Muscle of leg (tissue), 11 donors: ENCODE data around the gene ESPN. TPM values are rescaled to one million over a fixed set of nuclear protein-coding genes. Genes with fewer than 3 reads are reported as not detected.

ENCODE experiments used
- DNase-seq: peaks from one replicate; pipeline ENCODE4 v3.0.0; 2013
- H3K27ac ChIP-seq: one replicate; pipeline ENCODE4 v1.5.1; 2013; ENCODE audit warnings: mild to moderate bottlenecking, low read length, control low read depth
- H3K27me3 ChIP-seq: one replicate; pipeline ENCODE4 v1.6.1; 2013; ENCODE audit warnings: low read length; ENCODE audit not compliant: control insufficient read depth, insufficient read depth
- H3K36me3 ChIP-seq: one replicate; pipeline ENCODE4 v1.6.1; 2013; ENCODE audit warnings: low read length; ENCODE audit not compliant: control insufficient read depth, insufficient read depth
- H3K4me1 ChIP-seq: one replicate; pipeline ENCODE4 v1.6.1; 2013; ENCODE audit warnings: low read length; ENCODE audit not compliant: control insufficient read depth, insufficient read depth
- H3K4me3 ChIP-seq: one replicate; pipeline ENCODE4 v1.5.1; 2013; ENCODE audit warnings: low read length, control low read depth
- H3K9me3 ChIP-seq: replicated peaks from 2 replicates; pipeline ENCODE4 v1.6.1; 2013; ENCODE audit warnings: low read depth, low read length; ENCODE audit not compliant: control insufficient read depth
- WGBS: methylation state at CpG from one replicate; pipeline ENCODE4 v1.1.5; 2013; ENCODE audit warnings: missing lambda C conversion rate; ENCODE audit not compliant: insufficient coverage; 5-methylcytosine and 5-hydroxymethylcytosine counted together
- polyA plus RNA-seq, 8 donors: library from polyadenylated mRNA; unstranded; fragments of 120-200 nt; gene quantifications; one replicate each; pipeline versions ENCODE4 v1.2.1 to v1.2.3, GENCODE V29; 2013; ENCODE audit warnings: inconsistent platforms in 1 of 8, low replicate concordance in 1 of 8; ENCODE audit not compliant: insufficient read length in 8 of 8, insufficient read depth in 1 of 8
- total RNA-seq: library from RNA; stranded (reverse); fragments of 120-200 nt; gene quantifications from one replicate; pipeline ENCODE4 v1.2.4, GENCODE V29; 2013

Gene ESPN
- total and polyA plus RNA-seq, 9 donors: 0.22 to 14.3 (median 1.7) TPM

- Histone ChIP-seq H3K36me3 (peaks cover 31% of the 10 kb centered on the region), H3K27ac (no peak overlapping the region)
These were observed 41.0 kb downstream of the ESPN start for GRCh38 chr1:6465461-6466005.

GRCh38 chr1:6466023-6466422 is 41.4 kb downstream of the ESPN start, which contains the start of gene TNFRSF25:
Gene TNFRSF25 (minus strand): TSS chr1:6466173. CDS start chr1:6466107, 66 bp downstream.
- no peak within 1 kb of the TSS for H3K27ac ChIP-seq
- H3K4me1 ChIP-seq: peaks cover 4% of the 10 kb centered on the region
- no peak for DNase-seq
- peaks cover 32% of the 10 kb centered on the region for H3K27me3 ChIP-seq
- H3K36me3 ChIP-seq: peaks cover 31% of the 10 kb centered on the region
- H3K4me3 ChIP-seq: no peak within 1 kb of the TSS
- WGBS: 11% methylated on average over 43 of the region's 43 CpGs
- no peaks in the 10 kb centered on the region for H3K9me3 ChIP-seq

More at GRCh38 chr1:6465461-6466005, 41.0 kb downstream of the ESPN start:
- H3K9me3 ChIP-seq: no peaks in the 10 kb centered on the region
- H3K4me3 ChIP-seq: no peak overlapping the region
- WGBS: 38% methylated on average over 11 of the region's 21 CpGs
- DNase-seq: no peak
- H3K4me1 ChIP-seq: peaks cover 6% of the 10 kb centered on the region
- peaks cover 37% of the 10 kb centered on the region for H3K27me3 ChIP-seq

DNA sequence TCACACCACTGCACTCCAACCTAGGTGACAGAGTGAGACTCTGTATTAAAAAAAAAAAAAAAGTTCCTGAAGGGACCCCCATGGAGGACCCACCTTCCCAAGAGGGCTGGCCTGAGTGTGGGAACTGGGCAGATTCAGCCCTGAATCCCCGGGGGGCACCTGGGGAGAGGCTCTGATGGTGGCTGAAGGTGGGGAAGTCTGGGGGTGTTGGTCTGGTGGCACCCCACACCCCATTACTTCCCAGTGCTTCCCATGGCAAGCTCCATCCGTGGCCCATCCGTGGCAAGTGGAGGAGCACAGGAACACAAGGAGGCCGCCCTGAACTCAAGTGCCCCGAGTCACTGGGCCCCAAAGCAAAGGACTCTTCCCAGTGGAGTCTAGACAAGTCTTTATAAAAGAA is 42.2 kb downstream of the ESPN start:
- no CpG with 5 or more reads among the region's 5 CpGs for WGBS
- DNase-seq: no peak
- Histone ChIP-seq H3K4me1 (peaks cover 4% of the 10 kb centered on the region), H3K36me3 (peaks cover 31% of the 10 kb centered on the region), H3K27ac (no peak overlapping the region), H3K27me3 (peaks cover 25% of the 10 kb centered on the region), H3K4me3 (no peak overlapping the region), H3K9me3 (no peaks in the 10 kb centered on the region)

DNA sequence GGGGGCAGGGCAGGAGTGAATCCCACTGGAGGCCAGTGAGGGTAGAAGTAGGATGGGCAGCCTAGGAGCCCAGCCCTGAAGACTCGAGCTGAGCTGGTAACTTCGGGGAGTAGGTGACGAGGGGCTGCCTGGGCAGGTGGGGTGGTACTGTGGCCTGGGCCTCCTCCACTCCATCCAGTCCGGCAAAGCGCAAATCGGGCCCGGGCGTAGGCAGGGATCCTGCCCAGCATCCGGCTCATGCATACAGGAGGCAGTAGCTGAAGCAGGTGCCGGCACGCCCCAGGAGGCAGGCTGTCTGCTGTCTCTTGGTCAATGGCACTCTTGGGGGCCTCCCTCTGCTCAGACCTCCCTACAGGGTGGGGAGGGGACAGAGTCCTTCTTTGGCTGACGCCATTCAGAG is 42.6 kb downstream of the ESPN start:
- no peak for DNase-seq
- peaks cover 20% of the 10 kb centered on the region for H3K27me3 ChIP-seq
- 96% methylated on average over 5 of the region's 12 CpGs for WGBS
- no peaks in the 10 kb centered on the region for H3K9me3 ChIP-seq
- peaks cover 4% of the 10 kb centered on the region for H3K4me1 ChIP-seq
- no peak overlapping the region for H3K4me3 ChIP-seq
- H3K36me3 ChIP-seq: peaks cover 30% of the 10 kb centered on the region
- H3K27ac ChIP-seq: no peak overlapping the region

GRCh38 chr1:6467744-6468688 is 43.4 kb downstream of the ESPN start:
- DNase-seq: no peak
- H3K4me3 ChIP-seq: no peak overlapping the region
- no peaks in the 10 kb centered on the region for H3K9me3 ChIP-seq
- peaks cover 4% of the 10 kb centered on the region for H3K4me1 ChIP-seq
- no peak overlapping the region for H3K27ac ChIP-seq
- H3K27me3 ChIP-seq: peaks cover 16% of the 10 kb centered on the region
- peaks cover 34% of the 10 kb centered on the region for H3K36me3 ChIP-seq
- WGBS: 78% methylated on average over 30 of the region's 30 CpGs

- H3K27ac ChIP-seq: no peak overlapping the region
- peaks cover 35% of the 10 kb centered on the region for H3K36me3 ChIP-seq
- H3K4me1 ChIP-seq: peaks cover 4% of the 10 kb centered on the region
- H3K27me3 ChIP-seq: peaks cover 16% of the 10 kb centered on the region
- no peak for DNase-seq
- 91% methylated on average over 7 of the region's 13 CpGs for WGBS
- H3K9me3 ChIP-seq: no peaks in the 10 kb centered on the region
- no peak overlapping the region for H3K4me3 ChIP-seq
These were observed 44.3 kb downstream of the ESPN start for GRCh38 chr1:6468729-6469461.

GRCh38 chr1:6470132-6471085 is 45.8 kb downstream of the ESPN start:
- Histone ChIP-seq H3K4me3 (no peak overlapping the region), H3K4me1 (peaks cover 4% of the 10 kb centered on the region), H3K27me3 (peaks cover 5% of the 10 kb centered on the region), H3K9me3 (no peaks in the 10 kb centered on the region), H3K27ac (no peak overlapping the region), H3K36me3 (peaks cover 35% of the 10 kb centered on the region)
- WGBS: 61% methylated on average over 60 of the region's 67 CpGs
- no peak for DNase-seq

DNA sequence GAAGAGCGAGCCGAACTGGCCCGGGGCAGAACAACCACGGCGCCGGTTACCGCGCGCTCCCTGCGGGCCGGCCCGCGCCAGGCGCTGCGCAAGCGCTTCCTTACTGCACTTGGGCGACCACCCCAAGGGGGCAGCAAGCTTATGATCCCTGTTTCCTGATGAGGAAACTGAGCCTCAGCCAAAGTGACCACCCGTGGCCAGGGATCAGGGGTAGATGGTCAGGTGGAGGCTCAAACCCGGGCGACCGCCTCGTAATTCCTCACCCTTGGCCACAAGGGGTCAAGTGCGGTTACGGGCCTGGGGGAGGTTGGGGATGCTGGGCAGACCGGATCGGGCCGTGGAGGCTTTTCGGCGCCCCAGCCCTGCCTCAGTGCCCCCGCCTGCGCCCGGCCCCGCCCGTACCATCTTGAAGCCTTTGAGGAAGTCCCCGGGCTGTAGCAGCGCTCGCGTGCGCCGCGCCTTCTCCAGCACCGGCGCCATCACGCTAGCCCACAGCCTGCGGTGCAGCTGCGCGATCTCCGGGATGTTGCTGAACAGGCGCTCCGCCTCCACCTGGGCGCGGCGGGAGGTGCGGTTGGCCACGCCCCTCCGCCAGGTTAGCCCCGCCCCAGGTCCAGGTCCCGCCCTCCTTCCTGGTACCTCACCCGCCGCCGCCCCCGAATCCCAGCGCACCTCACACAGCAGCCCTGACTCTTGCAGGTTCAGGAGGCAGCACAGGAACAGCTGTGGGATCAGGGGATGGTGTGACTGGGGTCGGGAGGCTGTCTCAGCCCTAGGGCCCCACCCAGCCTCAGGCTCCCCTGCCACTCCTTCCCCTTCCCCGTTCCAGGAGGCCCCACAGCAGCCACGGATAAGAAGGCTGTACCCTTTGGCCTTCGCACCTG is 46.8 kb downstream of the ESPN start:
- H3K4me1 ChIP-seq: no peaks in the 10 kb centered on the region
- H3K9me3 ChIP-seq: no peaks in the 10 kb centered on the region
- no peak for DNase-seq
- no peaks in the 10 kb centered on the region for H3K27me3 ChIP-seq
- H3K27ac ChIP-seq: no peak overlapping the region
- 56% methylated on average over 53 of the region's 67 CpGs for WGBS
- H3K36me3 ChIP-seq: peaks cover 36% of the 10 kb centered on the region
- H3K4me3 ChIP-seq: no peak overlapping the region

DNA sequence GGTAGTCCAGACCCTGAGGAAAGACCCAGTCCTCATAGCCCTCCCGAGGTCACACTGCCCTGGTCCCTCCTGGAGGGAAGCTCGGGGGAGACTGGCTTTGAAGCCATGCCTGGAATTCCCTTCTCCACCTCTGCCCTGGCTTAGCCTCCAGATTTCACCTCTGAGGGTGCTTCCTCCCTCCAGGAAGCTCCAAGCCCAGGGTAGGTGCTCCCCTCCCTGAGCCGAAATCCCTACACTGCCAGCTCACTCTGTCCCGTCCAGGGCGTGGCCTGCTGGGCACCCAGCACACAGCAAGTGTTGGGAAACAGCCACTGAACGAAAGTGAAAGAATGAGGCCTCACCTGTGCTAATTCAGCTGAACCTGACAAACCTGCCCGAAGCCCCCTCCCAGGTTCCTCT is 47.4 kb downstream of the ESPN start:
- H3K27me3 ChIP-seq: no peaks in the 10 kb centered on the region
- peaks cover 37% of the 10 kb centered on the region for H3K36me3 ChIP-seq
- H3K4me3 ChIP-seq: no peak overlapping the region
- no peaks in the 10 kb centered on the region for H3K4me1 ChIP-seq
- H3K27ac ChIP-seq: no peak overlapping the region
- no peaks in the 10 kb centered on the region for H3K9me3 ChIP-seq
- DNase-seq: no peak
- WGBS: 90% methylated on average over 6 of the region's 7 CpGs
